Dendritic cell treated with granulocyte-macrophage colony-stimulating factor and Interleukin-4, amounts not matched to agents 40 ng/mL and 50 ng/mL, for 4 days (primary cell): Measurements from ENCODE around the gene SLC26A1.

ENCODE experiments used
- H3K27ac Mint-ChIP-seq: one replicate; pipeline ENCODE4 v1.8.0; 2022; ENCODE audit warnings: mild to moderate bottlenecking, mixed read lengths
- H3K27me3 Mint-ChIP-seq: one replicate; pipeline ENCODE4 v1.8.0; 2022; ENCODE audit warnings: mild to moderate bottlenecking, mixed read lengths
- H3K36me3 Mint-ChIP-seq: one replicate; pipeline ENCODE4 v1.8.0; 2022; ENCODE audit warnings: low read depth, mixed read lengths
- H3K4me1 Mint-ChIP-seq: one replicate; pipeline ENCODE4 v1.8.0; 2022; ENCODE audit warnings: low read depth, mixed read lengths
- H3K4me3 Mint-ChIP-seq: one replicate; pipeline ENCODE4 v1.8.0; 2022; ENCODE audit warnings: mild to moderate bottlenecking, moderate library complexity, mixed read lengths
- H3K9me3 Mint-ChIP-seq: one replicate; pipeline ENCODE4 v1.8.0; 2022; ENCODE audit warnings: mixed read lengths
- intact Hi-C: fragments of 100-400 bp; cut with micrococcal nuclease; formaldehyde crosslinking; loops from one replicate; pipeline ENCODE4 v1.15.0; 2022

The SLC26A1 gene

GRCh38 chr4:1023075-1023640 lies 30.0 kb upstream of the SLC26A1 start:
- Mint-ChIP-seq H3K9me3 (no peaks in the 10 kb centered on the region), H3K27me3 (no peaks in the 10 kb centered on the region), H3K27ac (no peak overlapping the region), H3K4me1 (peaks cover 7% of the 10 kb centered on the region), H3K4me3 (no peak overlapping the region), H3K36me3 (peaks cover 29% of the 10 kb centered on the region)
- intact Hi-C loops: no loop called here

- H3K4me3 Mint-ChIP-seq: no peak overlapping the region
- intact Hi-C loops: no loop called here
- H3K4me1 Mint-ChIP-seq: peaks cover 7% of the 10 kb centered on the region
- H3K27me3 Mint-ChIP-seq: no peaks in the 10 kb centered on the region
- no peak overlapping the region for H3K27ac Mint-ChIP-seq
- H3K36me3 Mint-ChIP-seq: peaks cover 29% of the 10 kb centered on the region
- H3K9me3 Mint-ChIP-seq: no peaks in the 10 kb centered on the region
These were observed 29.5 kb upstream of the SLC26A1 start for GRCh38 chr4:1022739-1023066.

GRCh38 chr4:1022051-1022738 lies 29.0 kb upstream of the SLC26A1 start:
- H3K4me3 Mint-ChIP-seq: no peak overlapping the region
- no peak overlapping the region for H3K27ac Mint-ChIP-seq
- H3K9me3 Mint-ChIP-seq: no peaks in the 10 kb centered on the region
- intact Hi-C loops: no loop called here
- peaks cover 29% of the 10 kb centered on the region for H3K36me3 Mint-ChIP-seq
- peaks cover 7% of the 10 kb centered on the region for H3K4me1 Mint-ChIP-seq
- H3K27me3 Mint-ChIP-seq: no peaks in the 10 kb centered on the region

- Mint-ChIP-seq H3K9me3 (no peaks in the 10 kb centered on the region), H3K4me3 (no peak overlapping the region), H3K4me1 (peaks cover 7% of the 10 kb centered on the region), H3K27ac (no peak overlapping the region), H3K27me3 (no peaks in the 10 kb centered on the region), H3K36me3 (peaks cover 29% of the 10 kb centered on the region)
- intact Hi-C loops: no loop called here
These were observed 28.3 kb upstream of the SLC26A1 start for GRCh38 chr4:1021386-1022050.

- H3K27me3 Mint-ChIP-seq: no peaks in the 10 kb centered on the region
- no peaks in the 10 kb centered on the region for H3K9me3 Mint-ChIP-seq
- peaks cover 21% of the 10 kb centered on the region for H3K36me3 Mint-ChIP-seq
- no peak overlapping the region for H3K4me3 Mint-ChIP-seq
- H3K27ac Mint-ChIP-seq: no peak overlapping the region
- H3K4me1 Mint-ChIP-seq: peaks cover 7% of the 10 kb centered on the region
- intact Hi-C loops: loop anchor here (10.0 kb wide), 1 partner anchor 225 kb away; the partner anchor contains the start of gene CTBP1
These were observed 26.7 kb upstream of the SLC26A1 start for GRCh38 chr4:1019729-1020470.

GRCh38 chr4:1019320-1019719 lies 26.1 kb upstream of the SLC26A1 start:
- H3K27me3 Mint-ChIP-seq: no peaks in the 10 kb centered on the region
- peaks cover 11% of the 10 kb centered on the region for H3K4me1 Mint-ChIP-seq
- H3K36me3 Mint-ChIP-seq: peaks cover 15% of the 10 kb centered on the region
- no peaks in the 10 kb centered on the region for H3K9me3 Mint-ChIP-seq
- H3K27ac Mint-ChIP-seq: no peak overlapping the region
- intact Hi-C loops: loop anchor here (10.0 kb wide), 1 partner anchor 225 kb away; the partner anchor contains the start of gene CTBP1
- H3K4me3 Mint-ChIP-seq: no peak overlapping the region

GRCh38 chr4:1018147-1019020 lies 25.2 kb upstream of the SLC26A1 start:
- intact Hi-C loops: loop anchor here (10.0 kb wide), 1 partner anchor 226 kb away; the partner anchor contains the start of gene CTBP1
- Mint-ChIP-seq H3K36me3 (peaks cover 11% of the 10 kb centered on the region), H3K4me3 (no peak overlapping the region), H3K27me3 (peaks cover 3% of the 10 kb centered on the region), H3K9me3 (no peaks in the 10 kb centered on the region), H3K4me1 (peaks cover 20% of the 10 kb centered on the region), H3K27ac (no peak overlapping the region)

GRCh38 chr4:1017706-1018105 lies 24.5 kb upstream of the SLC26A1 start:
- intact Hi-C loops: loop anchor here (10.0 kb wide), 1 partner anchor 227 kb away; the partner anchor contains the start of gene CTBP1
- Mint-ChIP-seq H3K36me3 (peaks cover 10% of the 10 kb centered on the region), H3K4me1 (peaks cover 21% of the 10 kb centered on the region), H3K27ac (no peak overlapping the region), H3K27me3 (peaks cover 3% of the 10 kb centered on the region), H3K9me3 (no peaks in the 10 kb centered on the region), H3K4me3 (no peak overlapping the region)

GRCh38 chr4:1017211-1017610 lies 24.0 kb upstream of the SLC26A1 start:
- intact Hi-C loops: loop anchor here (10.0 kb wide), 1 partner anchor 228 kb away; the partner anchor contains the start of gene CTBP1
- Mint-ChIP-seq H3K4me3 (no peak overlapping the region), H3K36me3 (peaks cover 7% of the 10 kb centered on the region), H3K27ac (no peak overlapping the region), H3K4me1 (peaks cover 21% of the 10 kb centered on the region), H3K9me3 (no peaks in the 10 kb centered on the region), H3K27me3 (peaks cover 5% of the 10 kb centered on the region)

- Mint-ChIP-seq H3K4me1 (peaks cover 23% of the 10 kb centered on the region), H3K4me3 (no peak overlapping the region), H3K36me3 (peaks cover 5% of the 10 kb centered on the region), H3K27me3 (peaks cover 5% of the 10 kb centered on the region), H3K27ac (no peak overlapping the region), H3K9me3 (no peaks in the 10 kb centered on the region)
- intact Hi-C loops: loop anchor here (10.0 kb wide), 1 partner anchor 229 kb away; the partner anchor contains the start of gene CTBP1
These were observed 22.5 kb upstream of the SLC26A1 start for GRCh38 chr4:1015746-1016145.

- peaks cover 27% of the 10 kb centered on the region for H3K4me1 Mint-ChIP-seq
- intact Hi-C loops: loop anchor here (10.0 kb wide), 1 partner anchor 230 kb away; the partner anchor contains the start of gene CTBP1
These were observed 22.0 kb upstream of the SLC26A1 start for GRCh38 chr4:1015179-1015578.

GRCh38 chr4:1014291-1015167 lies 21.3 kb upstream of the SLC26A1 start:
- H3K36me3 Mint-ChIP-seq: peaks cover 5% of the 10 kb centered on the region
- H3K27me3 Mint-ChIP-seq: peaks cover 5% of the 10 kb centered on the region
- peak overlapping the region; percentile 65 for H3K27ac Mint-ChIP-seq
- intact Hi-C loops: loop anchor here (10.0 kb wide), 1 partner anchor 230 kb away; the partner anchor contains the start of gene CTBP1
- no peaks in the 10 kb centered on the region for H3K9me3 Mint-ChIP-seq
- peaks cover 23% of the 10 kb centered on the region for H3K4me1 Mint-ChIP-seq
- H3K4me3 Mint-ChIP-seq: peak overlapping the region; percentile 23

More at GRCh38 chr4:1015179-1015578, 22.0 kb upstream of the SLC26A1 start:
- Mint-ChIP-seq H3K27ac (no peak overlapping the region), H3K4me3 (no peak overlapping the region), H3K36me3 (peaks cover 5% of the 10 kb centered on the region), H3K9me3 (no peaks in the 10 kb centered on the region), H3K27me3 (peaks cover 5% of the 10 kb centered on the region)
